GM23248 (cell line): ENCODE data around the gene TSLP.

Source experiments
- EZH2 ChIP-seq: fragments of 200-600 bp; sonication (generic); IDR thresholded peaks from 2 replicates; pipeline ENCODE4 v1.6.1; 2018; ENCODE audit warnings: antibody characterized with exemption, mild to moderate bottlenecking; ENCODE audit not compliant: insufficient read depth, poor library complexity, severe bottlenecking
- EZH2phosphoT487 ChIP-seq: fragments of 200-600 bp; sonication (generic); IDR thresholded peaks from 2 replicates; pipeline ENCODE4 v1.6.1; 2018; ENCODE audit warnings: antibody characterized with exemption, moderate library complexity, mild to moderate bottlenecking, low read depth; ENCODE audit not compliant: insufficient read depth

DNA sequence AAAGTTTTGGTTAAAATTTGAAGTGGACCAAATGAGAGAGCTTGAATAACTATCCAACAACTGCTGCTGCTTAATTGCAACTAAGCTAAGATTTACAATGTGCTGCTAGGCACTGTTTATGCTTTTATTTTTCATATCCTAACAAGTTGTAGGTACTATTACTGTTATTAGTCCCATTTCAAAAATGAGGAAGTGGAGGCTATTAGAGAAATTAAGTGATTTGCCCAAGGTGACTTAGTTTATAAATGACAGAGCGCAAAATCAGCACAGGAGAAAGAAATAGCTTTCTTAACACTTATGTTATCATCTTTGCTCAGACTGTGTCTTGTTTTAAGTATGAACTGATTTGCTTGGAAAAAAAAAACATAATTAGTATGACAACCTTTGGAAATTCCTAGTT, 43.7 kb downstream of the TSLP start:
- TF ChIP-seq EZH2phosphoT487 (no peak), EZH2 (no peak)
